Measurements from ENCODE around the gene OR9A2. TPM values are rescaled to one million over a fixed set of nuclear protein-coding genes. Genes with fewer than 3 reads are reported as not detected.

OR9A2 gene
- total RNA-seq, 1 donor from 2014 or later, result not detected

Other genes with a start within 250 kb of the OR9A2 start
- 0.35 and 2.0 TPM in 2 replicates for gene EPHB6, start 172.1 kb downstream of the OR9A2 start, total RNA-seq
- 0.05 TPM in 1 of 2 replicates, not detected in the other for gene TRPV6, start 141.4 kb downstream of the OR9A2 start, total RNA-seq
- gene TRPV5, start 93.4 kb downstream of the OR9A2 start, total RNA-seq, result not detected in 2 replicates
- gene LLCFC1, start 87.6 kb downstream of the OR9A2 start, total RNA-seq, result not detected in 2 replicates
- gene KEL, start 64.8 kb downstream of the OR9A2 start, total RNA-seq, result 0.20 TPM in 1 of 2 replicates, not detected in the other
- not detected in 2 replicates for gene OR6V1, start 25.2 kb upstream of the OR9A2 start, total RNA-seq
- gene PIP, start 104.9 kb upstream of the OR9A2 start, total RNA-seq, result not detected in 2 replicates
- gene TAS2R39, start 156.3 kb upstream of the OR9A2 start, total RNA-seq, result not detected in 2 replicates
- gene TAS2R40, start 194.9 kb upstream of the OR9A2 start, total RNA-seq, result not detected in 2 replicates
- 123 and 150 TPM in 2 replicates for gene GSTK1, start 236.3 kb upstream of the OR9A2 start, total RNA-seq

Measured in renal cortical epithelial cell (primary cell).